ENCODE results near the gene C16orf87.
A peak's percentile ranks its signal among the peaks of the same experiment; 100 is the strongest.
"Not testable (repeated sequence)": the region's sequence is repeated elsewhere in the genome, so short reads cannot be mapped to it uniquely, and the experiment has no call there.

The C16orf87 gene

DNA sequence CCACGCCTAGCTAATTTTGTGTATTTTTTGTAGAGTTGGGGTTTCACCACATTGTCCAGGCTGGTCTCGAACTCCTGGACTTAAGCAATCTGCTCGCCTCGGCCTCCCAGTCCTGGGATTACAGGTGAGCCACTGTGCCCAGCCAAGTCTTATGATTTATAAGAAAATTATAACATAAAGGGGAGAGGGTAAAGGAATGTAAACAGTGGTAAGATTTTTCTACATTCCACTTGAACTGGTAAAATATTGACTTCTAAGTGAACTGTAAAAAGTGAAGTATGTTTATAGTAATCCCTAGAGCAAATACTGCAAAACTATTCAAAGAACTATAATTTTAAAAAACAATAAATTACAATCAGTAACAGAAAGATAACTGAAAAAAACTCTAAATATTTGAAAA lies 33.5 kb downstream of the C16orf87 start:
- DNase-seq = no peak

- DNase-seq = no peak
Measured at GRCh38 chr16:46796764-46797269, 34.2 kb downstream of the C16orf87 start.

GRCh38 chr16:46793841-46794240 lies 37.1 kb downstream of the C16orf87 start:
- no peak for DNase-seq

DNA sequence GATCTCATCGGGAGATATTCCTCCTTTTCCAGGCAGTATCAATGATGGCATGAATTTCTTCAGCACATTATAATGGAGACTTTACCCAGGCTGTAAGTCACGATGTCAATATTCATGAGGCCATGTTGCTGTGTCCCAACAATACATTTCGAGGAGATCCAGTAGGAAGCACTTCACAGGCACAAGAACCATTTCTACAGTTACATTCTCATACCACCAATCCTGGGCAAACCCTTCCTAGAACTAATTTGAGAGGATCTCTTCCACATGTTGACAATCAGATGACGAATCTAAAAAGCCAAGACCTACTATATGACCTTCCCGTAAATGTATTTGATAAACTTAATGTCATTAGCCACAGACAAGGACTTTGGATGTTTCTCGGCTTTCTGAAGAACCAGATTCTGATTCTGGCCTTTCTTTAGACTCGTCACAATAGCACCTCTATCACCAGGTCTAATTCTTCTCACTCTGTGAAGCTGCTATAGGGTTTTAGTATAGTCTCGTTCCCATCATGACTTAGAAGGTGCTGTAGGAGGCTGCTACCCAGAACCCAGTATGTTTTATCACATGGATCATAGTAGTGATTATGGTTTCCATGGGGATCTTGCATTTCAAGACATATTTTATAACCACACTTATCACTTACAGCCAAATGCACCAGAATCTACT lies 40.2 kb downstream of the C16orf87 start:
- no peak for DNase-seq

- peak; percentile 91 for DNase-seq
Measured at GRCh38 chr16:46789499-46790414, 41.2 kb downstream of the C16orf87 start.

DNA sequence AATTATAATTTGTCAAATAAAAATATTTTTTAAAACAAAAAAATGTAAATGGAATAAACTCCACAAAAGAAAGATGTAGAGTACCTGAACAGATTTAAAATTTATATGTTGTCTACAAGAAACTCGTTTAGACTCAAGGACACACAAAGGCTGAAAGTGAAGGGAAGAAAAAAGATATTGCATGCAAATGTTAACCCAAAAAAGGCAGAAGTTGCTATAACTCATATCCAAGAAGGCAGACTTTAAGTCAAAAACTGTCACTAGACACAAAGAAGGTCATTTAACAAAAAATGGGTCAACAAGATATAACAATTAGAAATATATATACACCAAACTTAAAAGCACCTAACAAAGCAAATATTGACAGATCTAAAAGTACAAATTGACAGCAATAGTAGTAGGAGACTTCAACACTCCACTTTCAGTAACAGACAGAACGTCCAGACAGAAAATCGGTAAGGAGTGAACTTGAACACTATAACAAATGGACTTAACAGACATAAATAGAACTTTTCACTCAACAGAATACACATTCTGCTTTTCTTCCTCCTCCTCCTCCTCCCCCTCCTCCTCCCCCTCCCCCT lies 42.0 kb downstream of the C16orf87 start:
- DNase-seq = no peak

- no peak for DNase-seq
Measured at GRCh38 chr16:46787909-46788308, 43.1 kb downstream of the C16orf87 start.

- peak; percentile 95 for DNase-seq
Measured at GRCh38 chr16:46785076-46785845, 45.7 kb downstream of the C16orf87 start.

DNA sequence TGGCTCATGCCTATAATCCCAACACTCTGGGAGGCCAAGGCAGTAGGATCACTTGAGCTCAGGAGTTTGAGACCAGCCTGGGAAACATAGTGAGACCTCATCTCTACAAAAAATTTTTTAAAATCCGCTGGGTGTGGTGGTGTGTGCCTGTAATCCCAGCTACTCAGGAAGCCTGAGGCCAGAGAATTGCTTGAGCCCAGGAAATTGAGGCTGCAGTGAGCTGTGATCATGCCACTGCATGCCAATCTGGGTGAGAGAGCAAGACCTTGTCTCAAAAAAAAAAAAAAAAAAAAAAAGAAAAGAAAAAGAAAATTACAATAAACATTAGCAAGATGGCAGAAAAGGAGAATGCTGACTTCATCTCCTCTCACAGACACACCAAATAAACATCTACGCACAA lies 46.4 kb downstream of the C16orf87 start:
- DNase-seq = not testable (repeated sequence)

- DNase-seq = no peak
Measured at GRCh38 chr16:46783800-46784199, 47.2 kb downstream of the C16orf87 start.

DNA sequence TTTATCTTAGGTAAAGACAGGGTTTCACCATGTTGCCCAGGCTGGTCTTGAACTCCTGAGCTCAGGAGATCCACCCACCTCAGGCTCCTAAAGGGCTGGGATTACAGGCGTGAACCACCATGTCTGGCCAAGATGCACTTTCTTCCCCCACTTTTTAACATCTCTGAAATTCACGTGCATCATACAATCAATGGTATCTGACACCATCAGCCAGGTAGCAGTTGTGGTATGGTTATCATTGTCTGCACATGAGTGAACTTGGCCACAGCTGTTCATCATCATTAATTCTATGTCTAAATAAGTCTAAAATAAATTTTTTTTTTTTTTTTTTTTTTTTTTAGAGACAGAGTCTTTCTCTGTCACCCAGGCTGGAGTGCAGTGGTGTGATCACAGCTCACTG lies 48.7 kb downstream of the C16orf87 start:
- DNase-seq = no peak

GRCh38 chr16:46777804-46778203 lies 53.2 kb downstream of the C16orf87 start:
- DNase-seq = no peak

DNA sequence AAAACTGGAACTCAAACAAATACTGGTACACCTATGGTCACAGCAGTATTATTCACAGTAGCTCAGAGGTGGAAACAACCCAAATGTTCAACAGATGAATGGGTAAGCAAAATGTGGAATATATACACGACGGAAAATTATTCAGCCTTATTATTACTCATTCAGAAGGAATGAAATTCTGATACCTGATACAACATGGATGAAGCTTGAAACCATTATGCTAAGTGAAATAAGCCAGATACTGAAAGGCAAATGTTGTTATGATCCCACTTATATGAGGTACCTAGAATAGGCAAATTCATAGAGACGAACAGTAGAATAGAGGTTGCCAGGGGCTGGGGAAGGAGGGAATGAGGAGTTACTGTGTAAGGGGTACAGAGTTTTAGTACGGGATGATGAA lies 55.8 kb downstream of the C16orf87 start:
- DNase-seq = no peak

DNA sequence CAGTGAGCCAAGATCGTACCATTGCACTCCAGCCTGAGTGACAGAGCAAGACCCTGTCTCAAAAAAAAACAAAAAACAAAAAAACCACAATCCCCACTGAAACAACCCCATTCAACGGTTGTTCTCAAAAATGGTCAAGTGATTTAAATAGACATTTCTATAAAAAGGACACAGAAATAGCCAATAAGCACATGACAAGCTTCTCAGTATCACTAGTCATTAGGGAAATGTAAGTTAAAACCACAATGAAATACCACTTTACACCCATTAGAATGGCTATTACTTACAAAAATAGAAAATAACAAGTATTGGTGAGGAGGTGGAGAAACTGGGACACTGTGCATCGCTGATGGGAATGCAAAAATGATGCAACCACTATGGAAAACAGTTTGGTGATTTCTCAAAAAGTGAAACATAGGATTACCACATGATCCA lies 56.2 kb downstream of the C16orf87 start:
- no peak for DNase-seq

DNA sequence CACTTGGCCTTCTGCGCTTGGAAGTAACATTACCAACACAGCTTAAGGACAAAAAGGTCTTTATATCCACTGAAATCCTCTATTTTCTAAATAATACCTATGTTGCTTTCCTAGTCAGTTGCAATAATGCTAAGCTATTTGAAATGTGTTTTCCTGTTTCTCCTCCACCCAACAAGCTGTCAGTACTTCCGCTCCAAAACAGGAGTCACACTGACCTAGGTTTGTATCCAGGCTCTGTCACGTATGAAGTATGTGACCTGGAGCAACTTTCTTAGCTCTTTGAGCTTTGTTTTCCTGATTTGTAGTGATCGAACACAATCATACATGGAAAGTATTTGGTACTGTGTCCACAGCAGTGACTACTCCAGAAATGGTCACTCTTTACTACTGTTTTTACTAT lies 58.5 kb downstream of the C16orf87 start:
- no peak for DNase-seq

- no peak for DNase-seq
Measured at GRCh38 chr16:46768809-46769208, 62.2 kb downstream of the C16orf87 start.

DNA sequence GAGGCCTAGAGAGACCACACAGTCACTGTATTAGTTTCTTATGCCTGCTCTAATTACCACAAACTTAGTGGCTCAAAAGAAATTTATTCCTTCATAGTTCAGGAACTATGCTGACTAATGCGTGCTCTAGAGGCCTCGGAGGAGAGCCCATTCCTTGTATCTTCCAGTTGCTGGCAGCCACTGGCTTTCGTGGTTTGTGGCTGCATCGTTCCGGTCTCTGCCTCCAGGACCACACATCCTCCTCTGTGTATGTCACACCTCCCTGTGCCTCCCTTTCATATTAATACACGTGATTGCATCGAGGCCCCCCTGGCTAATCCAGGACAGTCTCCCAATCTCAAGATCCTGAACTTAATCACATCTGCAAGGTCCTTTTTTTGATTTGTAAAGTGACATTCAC lies 65.9 kb downstream of the C16orf87 start:
- DNase-seq = no peak

DNA sequence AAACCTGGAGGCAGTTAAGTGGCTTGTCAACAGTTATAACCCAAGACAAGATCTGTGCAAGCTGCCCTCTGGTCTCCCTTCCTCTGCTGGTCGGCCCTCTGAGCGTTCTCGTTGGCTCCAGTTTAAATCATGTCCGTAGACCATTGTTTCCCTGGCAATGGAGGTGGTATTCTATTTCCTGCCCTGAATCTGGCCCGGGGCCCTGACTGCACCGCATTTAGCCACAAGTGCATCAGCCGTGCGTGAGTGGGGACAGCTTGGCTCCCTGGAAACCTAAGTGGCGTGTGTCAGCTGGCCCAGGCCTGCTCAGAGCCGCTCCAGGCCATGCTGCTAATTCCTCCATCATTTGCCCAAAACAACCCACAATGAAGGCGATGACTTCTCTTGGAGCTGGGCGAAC lies 67.8 kb downstream of the C16orf87 start:
- DNase-seq = peak; percentile 78

DNA sequence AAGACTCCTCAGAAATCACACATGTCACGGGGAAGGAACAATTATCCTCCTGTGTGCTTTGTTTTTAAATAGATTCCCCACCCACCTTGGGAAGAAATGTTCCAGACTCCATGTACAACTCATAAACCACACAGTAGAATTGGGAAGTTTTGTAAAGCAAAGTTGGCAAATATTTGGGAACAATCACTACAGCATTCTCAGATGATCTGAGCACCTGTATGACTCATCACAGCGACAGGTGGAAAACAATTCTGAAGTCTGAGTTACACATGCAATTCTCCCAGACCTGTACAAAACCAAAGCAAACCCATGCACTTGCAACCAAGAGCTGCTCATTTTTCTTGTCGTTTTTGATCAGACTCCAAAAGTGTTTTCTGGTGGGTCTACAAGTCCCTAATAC lies 68.4 kb downstream of the C16orf87 start:
- no peak for DNase-seq

- no peak for DNase-seq
Measured at GRCh38 chr16:46759309-46759708, 71.7 kb downstream of the C16orf87 start.

- DNase-seq = peak; percentile 78
Measured at GRCh38 chr16:46757339-46758050, 73.5 kb downstream of the C16orf87 start.

DNA sequence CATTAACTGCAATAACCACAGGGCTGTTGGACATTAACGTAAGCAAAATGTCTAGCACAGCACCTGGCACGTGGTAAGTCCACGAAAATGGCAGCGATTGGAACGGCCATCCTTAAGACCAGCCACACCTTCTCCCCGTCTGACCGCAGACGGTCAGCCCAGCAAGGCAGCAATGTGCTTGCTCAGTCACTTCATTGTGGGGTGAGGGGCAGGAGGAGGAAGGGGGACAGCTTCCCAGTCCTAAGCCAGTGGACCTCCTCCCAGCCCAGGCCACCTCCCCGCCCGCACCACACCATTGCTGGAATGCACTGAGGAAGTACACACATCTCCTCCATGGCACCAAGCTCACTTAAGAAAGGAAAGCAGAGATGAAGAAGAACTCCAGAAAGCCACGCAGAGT lies 74.2 kb downstream of the C16orf87 start:
- DNase-seq = no peak
